IPS DF 4.7 (cell line): ENCODE data around the gene C15orf61.

ENCODE experiments used
- DNase-seq: peaks from one replicate; pipeline ENCODE4 v3.0.0-alpha.2; 2013; ENCODE audit warnings: low spot score; ENCODE audit errors: extremely low read depth

C15orf61 gene

DNA sequence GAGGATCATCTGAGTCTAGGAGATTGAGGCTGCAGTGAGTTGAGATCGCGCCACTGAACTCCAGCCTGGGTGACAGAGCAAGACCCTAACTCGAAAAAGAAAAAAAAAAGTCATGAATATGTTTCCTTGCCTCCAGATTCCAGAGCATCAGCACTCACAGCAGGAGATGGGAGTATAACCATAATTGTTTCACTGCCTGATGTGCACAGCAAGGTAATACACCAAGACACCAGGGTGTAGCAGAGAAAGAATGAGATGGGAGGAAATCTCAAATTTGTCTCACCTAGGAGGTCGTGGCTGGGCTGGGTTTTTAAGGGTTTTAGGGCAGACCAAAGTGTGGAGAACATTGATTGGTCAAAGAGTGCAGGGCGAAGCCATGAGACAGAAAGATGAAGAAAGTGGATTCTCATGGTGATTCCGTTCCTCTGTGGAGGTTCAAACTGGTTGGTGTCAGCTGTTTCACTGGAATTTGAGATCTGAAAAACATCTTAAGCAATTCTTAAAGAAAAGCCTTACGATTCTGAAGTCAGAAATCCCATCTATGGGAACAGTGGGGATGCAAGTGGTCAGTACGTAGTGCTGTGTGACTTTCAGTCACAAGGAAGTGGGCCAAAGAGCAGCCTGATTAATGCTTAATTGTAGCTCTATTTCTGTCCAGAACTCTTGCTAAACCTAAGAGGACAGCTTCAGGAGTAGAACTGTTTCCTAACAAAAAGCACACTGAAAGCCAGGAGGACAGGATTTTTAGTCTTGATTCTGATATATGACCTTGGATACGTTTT, 7.8 kb upstream of the C15orf61 start:
- no peak for DNase-seq

DNA sequence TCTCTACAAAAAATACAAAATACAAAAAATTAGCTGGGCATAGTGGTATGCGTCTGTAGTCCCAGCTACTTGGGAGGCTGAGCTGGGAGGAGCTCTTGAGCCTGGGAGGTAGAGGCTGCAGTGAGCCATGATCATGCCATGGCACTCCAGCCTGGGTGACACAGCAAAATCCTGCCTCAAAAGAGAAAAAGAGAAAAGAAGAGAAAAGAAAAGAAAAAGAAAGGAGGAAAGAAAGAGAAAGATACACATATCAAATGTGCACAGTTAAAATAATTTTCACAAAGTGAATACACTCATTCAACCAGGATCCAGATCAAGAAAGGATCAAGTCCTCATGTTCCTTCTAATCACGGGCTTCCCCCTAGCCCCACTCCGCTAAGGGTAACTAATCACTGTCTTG, 5.8 kb upstream of the C15orf61 start:
- no peak for DNase-seq

DNA sequence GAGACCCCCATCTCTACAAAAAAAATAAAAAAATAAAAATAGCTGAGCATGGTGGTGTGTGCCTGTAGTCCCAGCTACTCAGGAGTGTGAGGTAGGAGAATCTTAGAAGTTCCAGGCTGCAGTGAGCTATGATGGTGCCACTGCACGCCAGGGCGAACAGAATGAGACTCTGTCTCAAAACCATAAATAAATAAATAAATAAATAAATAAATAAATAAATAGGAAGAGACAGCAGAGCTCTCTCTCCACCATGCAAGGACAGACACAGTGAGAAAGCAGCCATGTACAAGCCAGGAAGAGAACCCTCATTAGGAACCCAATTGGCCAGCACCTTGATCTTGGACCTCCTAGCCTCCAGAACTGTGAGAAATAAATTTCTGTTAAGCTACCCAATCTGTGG, 5.4 kb upstream of the C15orf61 start:
- no peak for DNase-seq

DNA sequence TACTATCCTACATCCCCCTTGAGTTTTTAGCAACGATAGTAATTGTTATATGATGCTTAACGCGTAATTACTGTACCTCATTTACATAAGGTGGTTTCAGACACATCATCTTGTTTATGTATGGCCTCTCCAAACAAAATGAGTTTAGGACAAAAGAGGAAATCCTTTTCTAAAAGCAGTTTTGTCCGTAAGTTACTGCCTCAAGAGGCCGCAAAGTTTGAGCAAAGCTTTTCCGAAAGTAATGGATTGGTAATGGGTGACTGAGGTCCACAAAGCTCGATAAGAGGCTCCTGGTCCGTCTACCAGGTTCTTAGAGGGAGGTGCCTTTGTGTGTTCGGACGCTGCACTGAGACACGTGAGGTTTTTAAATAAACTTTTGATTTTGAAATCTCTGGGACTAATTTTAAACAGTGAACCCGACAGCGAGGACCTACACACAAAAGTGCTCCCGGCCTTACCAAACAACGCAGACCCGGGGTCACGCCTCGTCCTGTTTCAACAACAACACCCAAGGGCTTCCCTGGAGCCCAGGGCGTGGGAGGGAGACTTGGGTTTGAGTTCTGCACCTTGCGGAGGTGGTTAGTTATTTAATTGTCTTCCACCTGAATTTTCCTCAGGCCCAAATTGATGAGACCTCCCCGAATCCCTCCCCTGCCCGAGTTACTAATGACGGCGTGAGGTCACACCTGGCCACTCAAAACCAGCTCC, 456 bp upstream of the C15orf61 start:
- no peak for DNase-seq

DNA sequence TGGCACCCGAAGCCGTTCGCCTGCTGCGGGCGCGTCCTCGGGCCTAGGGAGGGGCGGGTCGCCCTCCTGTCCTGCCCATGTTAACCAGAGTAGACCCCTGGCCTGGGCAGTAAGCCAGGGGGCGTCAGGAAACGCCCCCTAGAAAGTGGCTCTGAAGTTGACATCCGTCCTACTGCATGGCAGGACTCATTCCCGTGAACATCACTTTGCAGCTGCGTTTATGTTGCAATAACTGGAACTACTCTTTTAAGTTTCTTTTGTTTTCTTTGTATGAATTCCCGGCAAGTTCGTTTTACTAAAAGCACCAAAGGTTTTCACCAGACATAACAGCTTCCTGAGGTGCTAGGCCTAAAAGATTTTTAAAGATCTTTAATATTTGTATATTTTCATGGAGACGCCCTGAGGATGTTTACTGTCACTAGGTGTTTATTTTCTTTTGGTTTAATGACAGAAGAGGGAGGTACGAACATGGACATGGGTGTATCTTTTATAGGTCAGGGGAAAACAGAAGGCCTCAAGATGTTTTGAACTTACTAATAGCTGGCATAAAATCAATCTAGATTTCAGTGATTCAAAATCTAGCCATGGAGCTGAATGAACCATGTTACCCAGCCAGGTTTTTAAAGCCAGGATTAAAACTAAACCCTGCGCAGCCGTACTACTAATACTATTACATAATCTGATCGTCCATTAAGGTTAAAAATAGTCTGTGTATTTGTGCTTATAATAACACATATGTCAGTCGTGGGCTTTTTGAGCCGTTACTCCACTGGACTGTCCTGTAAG, 1.0 kb downstream of the C15orf61 start:
- DNase-seq, result no peak

DNA sequence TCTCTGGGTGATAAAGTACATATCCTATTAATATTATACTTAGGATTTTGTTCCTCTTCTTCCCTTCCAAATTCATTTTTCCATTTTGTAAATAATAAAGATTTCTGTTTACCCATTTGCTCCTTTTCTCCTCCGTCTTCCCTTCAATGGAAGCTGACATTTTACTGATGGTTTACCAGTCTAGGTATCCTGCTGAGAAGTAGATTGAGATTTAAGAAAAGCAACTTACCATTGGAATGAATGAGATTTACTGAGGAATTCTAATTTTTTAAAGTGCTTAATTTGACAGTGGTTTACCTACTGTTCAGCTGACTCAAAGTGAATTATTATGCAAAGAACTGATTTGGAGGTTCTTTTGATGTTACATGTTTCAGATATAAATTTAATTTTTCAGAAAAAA, 2.4 kb downstream of the C15orf61 start:
- DNase-seq, result no peak

DNA sequence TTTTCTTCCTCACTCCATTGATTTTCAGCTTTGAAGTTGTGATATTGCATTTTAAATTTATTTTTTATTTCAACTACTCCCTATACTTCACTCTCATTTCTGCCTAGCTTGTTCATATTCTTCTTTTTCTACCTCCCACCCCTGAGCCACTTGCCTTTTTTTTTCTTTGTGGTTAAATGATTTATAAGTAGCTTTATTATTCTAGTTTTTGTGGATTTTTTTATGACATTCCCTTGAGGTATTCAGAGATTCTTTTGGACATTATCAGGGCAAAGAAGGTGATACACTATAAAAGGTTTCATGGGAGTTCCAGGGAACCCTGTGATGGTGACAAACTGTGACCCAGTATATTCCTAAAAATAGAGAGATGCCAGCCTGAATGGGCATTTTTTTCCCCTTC, 3.3 kb downstream of the C15orf61 start:
- DNase-seq, result no peak

DNA sequence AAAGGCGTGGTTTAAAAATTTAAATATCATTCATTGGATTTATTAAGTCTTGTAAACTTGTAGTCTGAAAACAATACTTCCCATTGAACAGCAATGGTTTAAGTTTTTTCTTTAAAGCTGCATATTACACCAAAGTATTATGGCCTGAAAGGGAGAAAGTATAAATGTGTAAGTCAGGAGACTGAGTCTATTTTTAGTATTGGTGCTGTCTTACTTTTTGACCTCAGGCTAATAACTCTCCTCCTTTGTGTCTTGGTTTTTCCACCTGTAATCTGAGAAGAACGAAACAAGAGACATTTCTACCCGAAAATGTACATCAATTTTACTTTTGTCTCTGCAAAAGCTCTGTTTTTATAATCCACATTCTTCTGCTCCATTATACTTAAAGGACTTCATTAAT, 7.6 kb downstream of the C15orf61 start:
- DNase-seq, result no peak

DNA sequence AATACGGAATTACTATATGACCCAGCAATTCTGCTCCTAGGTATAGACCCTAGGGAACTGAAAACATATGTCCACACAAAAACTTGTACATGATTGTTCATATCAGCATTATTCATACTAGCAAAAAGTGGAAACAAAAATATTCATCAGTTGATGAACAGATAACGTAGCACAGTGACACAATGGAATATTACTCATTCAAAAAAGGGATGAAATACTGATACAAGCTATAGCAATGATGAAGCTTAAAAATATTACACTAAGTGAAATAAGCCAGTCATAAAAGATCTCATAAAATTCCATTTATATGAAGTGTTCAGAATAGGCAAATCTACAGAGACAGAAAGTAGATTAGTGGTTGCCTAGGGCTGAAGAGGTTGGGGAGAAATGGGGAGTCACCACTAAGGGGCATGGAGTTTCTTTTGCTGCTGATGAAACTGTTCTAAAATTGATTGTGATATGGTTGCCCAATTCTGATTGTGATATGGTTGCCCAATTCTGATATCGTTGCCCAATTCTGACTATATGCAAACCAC, 10.5 kb downstream of the C15orf61 start:
- DNase-seq, result no peak

DNA sequence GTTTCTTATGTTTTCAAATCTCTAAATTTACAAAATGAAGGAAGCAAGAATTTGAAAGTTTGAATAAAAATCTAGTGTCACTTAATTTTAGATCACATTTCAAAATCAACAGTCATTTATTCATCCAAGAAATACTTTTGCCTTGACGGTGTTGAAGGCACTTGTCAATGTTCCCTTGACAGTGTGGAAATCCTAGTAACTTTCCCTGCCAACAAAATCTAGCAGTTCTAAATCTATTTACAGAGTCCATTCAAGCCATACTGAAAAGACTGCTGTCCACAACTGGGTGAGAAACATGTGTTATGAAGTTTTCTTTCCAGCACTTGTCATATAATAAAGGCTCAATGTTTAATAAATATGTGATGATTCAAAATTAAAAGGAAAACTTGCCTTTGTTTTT, 12.9 kb downstream of the C15orf61 start:
- DNase-seq, result no peak

DNA sequence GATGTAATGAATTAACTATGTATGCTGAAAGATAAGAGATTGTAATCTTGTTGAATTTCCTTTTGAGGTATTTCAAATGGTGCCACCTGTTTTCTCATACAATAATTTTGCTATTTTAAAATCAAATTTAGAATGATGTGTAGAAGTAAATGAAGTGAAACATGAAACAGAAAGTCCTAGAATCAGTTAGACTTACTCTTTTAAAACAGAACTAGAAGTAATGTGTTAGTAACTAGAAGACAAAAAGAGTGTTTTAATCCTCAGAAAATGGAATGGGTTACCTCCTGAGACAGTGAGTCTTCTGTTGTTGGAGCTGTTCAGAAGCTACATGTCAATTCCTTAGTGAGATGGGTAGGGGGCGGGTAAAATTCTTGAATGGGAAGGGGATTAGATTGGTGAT, 13.4 kb downstream of the C15orf61 start:
- DNase-seq, result no peak

DNA sequence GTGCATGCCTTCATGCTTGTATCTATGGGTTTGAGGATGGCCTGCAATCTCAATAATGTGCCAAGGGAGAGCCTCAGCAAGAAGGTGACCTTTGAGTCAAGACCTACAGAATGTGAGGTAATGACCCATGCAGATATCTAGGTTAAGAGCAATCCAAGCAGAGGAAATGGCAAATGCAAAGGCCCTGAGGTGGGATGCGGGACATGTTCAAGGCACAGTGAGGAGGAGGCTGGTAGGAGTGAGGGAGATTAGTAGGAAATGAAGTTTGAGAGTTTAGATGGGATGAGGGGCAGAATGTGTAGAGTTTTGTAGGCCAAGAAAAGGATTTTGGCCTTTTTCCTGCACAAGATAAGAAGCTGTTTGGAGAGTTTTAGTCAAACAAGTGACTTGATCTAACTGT, 16.8 kb downstream of the C15orf61 start:
- DNase-seq, result no peak

DNA sequence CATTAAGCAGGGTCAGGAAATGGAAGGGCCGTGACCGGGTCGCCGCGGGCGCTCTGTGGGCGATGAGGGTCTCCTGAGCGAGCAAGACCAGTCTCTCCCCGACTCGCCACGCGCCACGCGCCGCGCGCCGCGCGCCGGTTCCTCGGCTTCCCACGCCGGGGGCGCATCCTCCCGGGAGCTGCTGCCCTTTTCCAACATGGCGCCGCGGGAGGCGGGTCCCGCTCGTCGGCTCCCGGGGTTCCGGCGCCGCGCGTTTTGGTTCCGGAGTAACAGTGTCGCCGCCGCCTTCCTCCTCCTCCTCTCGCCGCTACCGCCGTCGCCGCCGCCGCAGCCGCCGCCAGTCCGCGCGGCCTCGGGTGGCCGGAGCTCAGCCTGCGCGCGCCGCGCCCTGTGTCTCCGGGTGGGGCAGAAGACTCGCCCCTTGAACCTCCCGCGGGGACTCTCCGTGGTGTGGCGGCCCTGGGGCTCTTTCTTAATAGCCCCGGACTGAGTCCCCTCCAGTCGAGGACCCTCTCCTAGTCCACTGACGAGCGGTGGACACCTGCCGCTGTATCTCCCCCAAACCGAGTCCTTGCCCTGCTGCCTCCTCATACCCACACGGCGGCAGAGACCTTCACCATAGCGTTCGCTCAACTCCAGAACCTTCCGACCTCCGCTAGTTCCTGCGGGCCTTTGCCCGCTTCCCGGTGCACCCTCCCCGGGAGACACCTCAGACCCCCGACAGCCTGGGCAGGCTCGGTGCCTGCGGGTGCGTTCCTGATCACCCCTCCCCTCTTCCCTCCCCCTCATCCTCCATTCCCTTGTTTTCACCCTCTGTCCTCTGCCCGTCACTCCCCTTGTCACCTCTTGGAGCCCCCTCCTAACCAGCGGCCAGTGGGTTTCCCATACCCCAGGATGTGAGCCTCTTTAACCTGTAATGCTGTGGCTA, 21.8 kb downstream of the C15orf61 start, which contains the start of gene MAP2K5:
Gene MAP2K5, plus strand, starts transcription at position 284 of the 928 bp plus-strand sequence. Its CDS starts 633 bp downstream, at position 917.
- DNase-seq, result no peak

DNA sequence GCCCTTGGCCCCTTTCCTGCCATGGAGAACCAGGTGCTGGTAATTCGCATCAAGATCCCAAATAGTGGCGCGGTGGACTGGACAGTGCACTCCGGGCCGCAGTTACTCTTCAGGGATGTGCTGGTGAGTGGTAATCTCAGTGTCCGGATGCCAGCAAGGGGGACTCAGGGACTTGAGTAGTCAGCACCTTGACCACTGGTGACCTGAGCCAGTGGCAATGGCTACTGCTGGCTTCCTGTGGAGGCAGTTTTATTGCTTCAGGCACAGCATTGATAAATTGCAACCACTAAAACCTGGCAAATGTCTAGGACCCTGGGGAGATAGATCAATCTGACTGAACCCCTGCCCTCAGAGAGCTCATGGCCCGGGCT, 22.4 kb downstream of the C15orf61 start:
- no peak for DNase-seq

DNA sequence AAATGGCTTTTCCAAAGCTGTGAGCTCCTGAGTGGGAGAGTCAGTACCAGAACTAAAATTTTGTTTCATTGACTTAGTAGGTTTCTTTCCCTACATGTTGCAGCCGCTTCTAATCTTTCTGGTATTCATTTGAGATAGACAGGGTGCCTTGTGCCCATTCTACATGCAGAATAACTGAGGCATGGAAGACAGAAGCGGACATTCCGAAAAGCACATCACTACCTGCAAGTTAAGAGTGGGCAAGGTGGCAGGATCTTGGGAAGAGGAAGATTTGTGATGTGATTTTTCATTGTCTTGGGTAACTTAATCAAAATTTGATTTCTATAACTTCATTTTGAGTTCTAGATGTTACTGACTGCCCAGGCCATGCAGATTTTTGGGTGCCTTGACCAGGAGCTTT, 23.5 kb downstream of the C15orf61 start:
- DNase-seq, result no peak

DNA sequence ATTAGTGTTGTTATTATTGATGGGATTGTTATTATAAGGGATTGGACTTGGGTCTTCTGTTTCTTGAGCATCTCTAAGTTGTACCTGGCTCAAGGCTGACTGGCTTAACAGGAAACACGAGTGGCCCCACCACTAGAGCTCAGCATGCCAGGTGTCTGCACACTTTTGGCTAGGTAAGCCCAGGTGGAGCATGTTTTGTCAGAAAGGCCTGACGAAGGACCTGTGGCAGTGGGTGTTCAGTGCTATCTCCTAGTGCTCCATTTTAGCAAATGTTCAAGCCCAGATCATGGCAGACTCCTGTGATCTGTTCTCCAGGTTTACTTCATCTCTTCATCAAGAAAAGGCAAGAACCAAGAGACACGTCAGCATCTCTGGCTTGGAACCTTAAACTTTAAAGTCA, 24.9 kb downstream of the C15orf61 start:
- no peak for DNase-seq

DNA sequence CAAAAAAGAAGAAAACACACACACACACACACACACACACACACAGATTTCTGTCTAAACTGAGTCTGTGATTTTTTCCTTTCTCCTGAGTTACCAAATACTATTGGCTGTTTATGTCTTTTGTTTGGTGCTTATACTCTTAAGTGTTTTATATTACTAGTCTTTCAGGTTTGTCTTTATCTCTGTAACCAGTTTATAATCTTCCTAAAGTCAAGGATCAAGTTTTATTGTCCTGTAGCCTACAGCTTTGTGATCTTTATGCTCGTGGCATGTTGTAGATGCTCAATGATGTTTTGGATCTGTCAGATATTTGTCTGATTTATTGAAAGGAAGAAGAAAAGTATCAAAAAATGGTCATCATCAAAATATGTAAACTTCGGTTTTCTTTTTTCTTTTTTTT, 26.1 kb downstream of the C15orf61 start:
- no peak for DNase-seq

DNA sequence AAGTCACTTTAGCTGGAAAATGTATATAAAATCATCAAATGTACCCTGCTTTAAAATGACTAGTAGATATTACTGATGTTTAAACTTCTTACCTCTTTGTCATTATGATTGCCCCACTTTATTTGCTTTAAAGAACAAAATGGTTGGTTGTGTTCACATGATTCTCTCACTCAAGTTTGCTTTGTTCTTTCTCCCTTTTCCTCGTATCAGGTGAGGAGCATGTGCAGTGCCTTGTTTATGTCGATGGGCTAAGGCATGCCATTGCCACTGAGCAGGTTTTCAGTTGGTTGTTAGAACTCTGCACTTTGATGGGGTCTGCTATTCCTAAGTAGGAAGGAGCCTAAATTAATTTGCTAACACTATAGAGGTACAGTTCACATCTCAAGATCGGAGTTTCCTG, 26.9 kb downstream of the C15orf61 start:
- DNase-seq, result no peak

DNA sequence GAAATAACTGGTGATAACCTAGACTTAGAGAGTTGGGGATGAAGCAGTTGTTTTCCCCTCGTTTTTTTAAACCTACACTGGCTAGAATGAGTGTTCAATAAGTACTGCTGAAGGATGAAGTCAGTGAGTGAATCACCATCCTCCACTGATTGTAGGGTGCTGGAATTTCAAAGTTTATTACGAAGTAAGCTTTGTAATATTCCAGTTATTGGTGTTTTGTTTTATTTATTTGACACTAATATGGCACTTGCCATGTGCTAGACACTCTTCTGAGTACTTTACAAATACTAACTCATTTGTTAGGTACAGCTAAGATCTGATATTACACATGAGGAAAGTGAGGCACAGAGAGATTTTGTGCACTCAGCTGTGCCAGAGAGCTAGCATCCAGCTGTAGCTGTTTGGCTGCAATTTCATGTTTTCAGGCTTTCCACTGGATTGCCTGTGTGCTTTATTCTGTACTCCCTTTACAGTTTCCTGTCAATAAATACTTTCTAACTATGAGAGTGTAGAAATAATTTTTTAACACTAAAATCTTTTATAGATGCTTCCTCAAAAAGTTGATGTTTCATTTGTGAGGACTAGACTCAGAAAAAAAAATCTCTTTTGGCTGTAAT, 27.4 kb downstream of the C15orf61 start:
- no peak for DNase-seq

DNA sequence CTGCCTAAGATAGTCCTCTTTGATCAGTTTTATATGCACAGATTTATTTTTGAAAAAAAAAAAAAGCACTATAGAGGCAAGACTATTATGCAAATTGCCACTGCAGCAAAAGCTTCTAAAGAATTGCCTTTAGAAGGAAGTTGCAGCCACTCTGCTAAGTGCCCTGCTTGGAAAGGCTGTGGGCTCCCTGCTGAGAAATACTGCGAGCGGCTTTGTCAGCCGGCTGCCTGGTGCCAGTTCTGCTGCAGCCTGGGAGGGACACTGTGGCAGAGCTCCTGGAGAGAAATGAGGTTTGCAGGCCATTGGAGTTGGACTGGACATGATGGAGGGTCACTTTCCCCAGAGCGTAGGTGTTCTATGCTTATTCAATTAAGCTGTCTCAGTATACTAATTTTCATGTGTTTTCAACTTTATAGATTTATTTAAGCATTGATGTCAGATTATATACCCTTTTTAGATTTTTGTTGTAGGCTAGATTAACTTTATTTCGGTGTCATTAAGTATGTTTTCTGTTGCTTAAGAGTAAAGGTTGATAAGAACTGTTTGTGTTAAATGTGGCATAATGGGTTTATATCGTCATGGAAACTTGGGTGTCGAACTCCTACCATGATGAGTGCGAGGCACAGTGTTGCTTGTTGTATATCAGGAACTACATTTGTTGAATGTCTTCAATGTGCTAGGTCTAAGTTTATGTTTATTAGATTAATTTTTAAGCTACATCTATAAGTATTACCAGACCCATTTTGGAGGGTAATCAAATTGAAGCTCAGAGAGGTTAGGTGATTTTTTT, 28.1 kb downstream of the C15orf61 start:
- peak; percentile 53 for DNase-seq
